GM12878 (cell line): Measurements from ENCODE around the gene CAMTA1.

ENCODE experiments used
- BACH1 ChIP-seq: fragments of 450-650 bp; IDR thresholded peaks from 2 replicates; pipeline ENCODE4 v1.6.1; 2017; ENCODE audit warnings: mild to moderate bottlenecking, borderline replicate concordance
- CBX3 ChIP-seq: fragments of 200-600 bp; sonication (generic); IDR thresholded peaks from 2 replicates; pipeline ENCODE4 v1.6.1; 2016; ENCODE audit warnings: low read depth, borderline replicate concordance
- DPF2 ChIP-seq: fragments of 450-650 bp; IDR thresholded peaks from 2 replicates; pipeline ENCODE4 v1.6.1; 2017; ENCODE audit warnings: mild to moderate bottlenecking
- EED ChIP-seq: sonication (generic); IDR thresholded peaks from 2 replicates; pipeline ENCODE4 v1.6.1; 2016; ENCODE audit warnings: antibody characterized with exemption, low read depth
- KDM1A ChIP-seq: fragments of 200-600 bp; sonication (generic); IDR thresholded peaks from 2 replicates; pipeline ENCODE4 v1.6.1; 2016; ENCODE audit warnings: borderline replicate concordance
- LARP7 ChIP-seq: fragments of 450-650 bp; IDR thresholded peaks from 2 replicates; pipeline ENCODE4 v1.6.1; 2017; ENCODE audit warnings: mild to moderate bottlenecking
- MYC ChIP-seq: IDR thresholded peaks from 2 replicates; pipeline ENCODE4 v1.6.1; 2011; ENCODE audit warnings: mild to moderate bottlenecking, low read length, moderate library complexity, inconsistent platforms; ENCODE audit not compliant: insufficient read depth, insufficient replicate concordance, insufficient read length, severe bottlenecking
- NBN ChIP-seq: fragments of 450-650 bp; IDR thresholded peaks from 2 replicates; pipeline ENCODE4 v1.6.1; 2016
- POLR2A ChIP-seq: IDR thresholded peaks from 2 replicates; pipeline ENCODE4 v1.6.1; 2011; ENCODE audit warnings: low read depth, mild to moderate bottlenecking, low read length
- POU2F2 ChIP-seq: IDR thresholded peaks from 3 replicates; pipeline ENCODE4 v1.6.1; 2011; ENCODE audit warnings: low read depth, mild to moderate bottlenecking, low read length, borderline replicate concordance
- TF ChIP-seq, protein P1 (sequence below): fragments of 150-350 bp; IDR thresholded peaks from 2 replicates; pipeline ENCODE4 v1.6.1; 2014; ENCODE audit warnings: mild to moderate bottlenecking, low read depth, low read length
- TF ChIP-seq, protein P2 (sequence below): fragments of 450-650 bp; IDR thresholded peaks from 2 replicates; pipeline ENCODE4 v1.6.1; 2017; ENCODE audit warnings: antibody characterized with exemption, mild to moderate bottlenecking, moderate library complexity

DNA sequence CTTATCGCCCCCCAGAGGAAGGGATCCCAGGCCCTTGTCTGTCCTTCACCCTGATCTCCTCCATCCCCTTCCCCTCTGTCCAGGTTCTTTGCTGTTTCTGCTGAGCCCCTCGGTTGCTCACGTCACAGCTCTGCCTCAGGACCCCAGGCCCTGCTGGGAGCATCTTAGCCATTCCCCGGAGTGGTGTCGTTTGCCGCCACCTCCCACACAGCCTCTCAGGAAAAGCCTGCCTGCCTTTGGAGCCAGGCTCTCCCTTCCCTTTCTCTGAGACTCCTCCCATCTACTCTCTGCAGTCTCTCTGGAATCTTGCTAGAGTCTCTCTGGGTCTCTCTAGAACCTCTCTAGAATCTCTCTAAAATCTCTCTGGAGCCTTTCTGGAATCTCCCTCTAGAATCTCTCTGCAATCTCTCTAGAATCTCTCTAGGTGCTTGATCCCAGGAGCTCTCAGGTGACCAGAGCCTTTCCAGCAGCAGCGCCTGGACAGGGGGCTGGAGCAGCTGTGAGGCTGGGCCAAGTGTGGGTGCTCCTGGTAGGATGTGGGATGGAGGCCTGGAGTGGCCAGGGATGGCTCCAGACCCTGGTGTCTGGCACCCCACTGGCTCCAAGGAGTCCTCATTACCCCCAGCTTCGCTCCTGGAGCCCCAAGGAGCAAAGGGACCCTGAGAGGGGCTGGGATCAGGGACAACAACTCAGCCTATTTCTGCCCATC is 702.7 kb downstream of the CAMTA1 start:
- no peak for TF ChIP-seq POLR2A
- TF ChIP-seq, protein P1, sequence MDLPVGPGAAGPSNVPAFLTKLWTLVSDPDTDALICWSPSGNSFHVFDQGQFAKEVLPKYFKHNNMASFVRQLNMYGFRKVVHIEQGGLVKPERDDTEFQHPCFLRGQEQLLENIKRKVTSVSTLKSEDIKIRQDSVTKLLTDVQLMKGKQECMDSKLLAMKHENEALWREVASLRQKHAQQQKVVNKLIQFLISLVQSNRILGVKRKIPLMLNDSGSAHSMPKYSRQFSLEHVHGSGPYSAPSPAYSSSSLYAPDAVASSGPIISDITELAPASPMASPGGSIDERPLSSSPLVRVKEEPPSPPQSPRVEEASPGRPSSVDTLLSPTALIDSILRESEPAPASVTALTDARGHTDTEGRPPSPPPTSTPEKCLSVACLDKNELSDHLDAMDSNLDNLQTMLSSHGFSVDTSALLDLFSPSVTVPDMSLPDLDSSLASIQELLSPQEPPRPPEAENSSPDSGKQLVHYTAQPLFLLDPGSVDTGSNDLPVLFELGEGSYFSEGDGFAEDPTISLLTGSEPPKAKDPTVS, result no peak
- TF ChIP-seq KDM1A, result no peak
- TF ChIP-seq EED, result no peak
- no peak for TF ChIP-seq BACH1
- TF ChIP-seq CBX3, result no peak
- TF ChIP-seq DPF2, result no peak
- TF ChIP-seq, protein P2, sequence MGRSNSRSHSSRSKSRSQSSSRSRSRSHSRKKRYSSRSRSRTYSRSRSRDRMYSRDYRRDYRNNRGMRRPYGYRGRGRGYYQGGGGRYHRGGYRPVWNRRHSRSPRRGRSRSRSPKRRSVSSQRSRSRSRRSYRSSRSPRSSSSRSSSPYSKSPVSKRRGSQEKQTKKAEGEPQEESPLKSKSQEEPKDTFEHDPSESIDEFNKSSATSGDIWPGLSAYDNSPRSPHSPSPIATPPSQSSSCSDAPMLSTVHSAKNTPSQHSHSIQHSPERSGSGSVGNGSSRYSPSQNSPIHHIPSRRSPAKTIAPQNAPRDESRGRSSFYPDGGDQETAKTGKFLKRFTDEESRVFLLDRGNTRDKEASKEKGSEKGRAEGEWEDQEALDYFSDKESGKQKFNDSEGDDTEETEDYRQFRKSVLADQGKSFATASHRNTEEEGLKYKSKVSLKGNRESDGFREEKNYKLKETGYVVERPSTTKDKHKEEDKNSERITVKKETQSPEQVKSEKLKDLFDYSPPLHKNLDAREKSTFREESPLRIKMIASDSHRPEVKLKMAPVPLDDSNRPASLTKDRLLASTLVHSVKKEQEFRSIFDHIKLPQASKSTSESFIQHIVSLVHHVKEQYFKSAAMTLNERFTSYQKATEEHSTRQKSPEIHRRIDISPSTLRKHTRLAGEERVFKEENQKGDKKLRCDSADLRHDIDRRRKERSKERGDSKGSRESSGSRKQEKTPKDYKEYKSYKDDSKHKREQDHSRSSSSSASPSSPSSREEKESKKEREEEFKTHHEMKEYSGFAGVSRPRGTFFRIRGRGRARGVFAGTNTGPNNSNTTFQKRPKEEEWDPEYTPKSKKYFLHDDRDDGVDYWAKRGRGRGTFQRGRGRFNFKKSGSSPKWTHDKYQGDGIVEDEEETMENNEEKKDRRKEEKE, result no peak
- TF ChIP-seq NBN, result no peak
- no peak for TF ChIP-seq MYC
- no peak for TF ChIP-seq LARP7
- TF ChIP-seq POU2F2, result no peak
